IMR-90 (cell line): ENCODE data around the gene NUMA1. TPM values are rescaled to one million over a fixed set of nuclear protein-coding genes. Genes with fewer than 3 reads are reported as not detected.

Source experiments
- ATAC-seq: fragments of 200-7000 bp; cut with Tn5 transposase; 2 replicates; pipeline ENCODE4 v1.9.1; 2020; ENCODE audit warnings: low read depth, mild to moderate bottlenecking, moderate library complexity
- BruUV-seq: library from RNA; stranded (reverse); fragments of 400-500 nt; replicated peaks from 2 replicates; lab custom pipeline; 2021; lab: Mats Ljungman, UMichigan
- CTCF ChIA-PET: fragments of 300-600 bp; formaldehyde crosslinking; extraction: SDS; loops from one replicate; lab custom pipeline; 2021; ENCODE audit warnings: antibody characterized with exemption; lab: Yijun Ruan, JAX
- POLR2A ChIA-PET: fragments of 300-600 bp; sonication (Branson Sonifier 250); formaldehyde crosslinking; loops from one replicate; lab custom pipeline; 2022; ENCODE audit warnings: antibody characterized with exemption; ENCODE audit not compliant: unreplicated experiment; lab: Charles Lee
- DNase-seq: peaks from one replicate; pipeline ENCODE4 v3.0.0; 2013
- H2AFZ ChIP-seq: replicated peaks from 2 replicates; pipeline ENCODE3; 2013; ENCODE audit warnings: low read length, mild to moderate bottlenecking; ENCODE audit not compliant: poor library complexity
- H2AK5ac ChIP-seq: 2 replicates; pipeline ENCODE4 v1.6.1; 2013; ENCODE audit warnings: low read depth, low read length, inconsistent platforms
- H2AK9ac ChIP-seq: replicated peaks from 2 replicates; pipeline ENCODE3; 2013; ENCODE audit warnings: mild to moderate bottlenecking, low read depth, low read length, moderate library complexity; ENCODE audit not compliant: poor library complexity
- H2BK120ac ChIP-seq: 2 replicates; pipeline ENCODE4 v1.6.1; 2013; ENCODE audit warnings: low read depth, low read length, inconsistent platforms
- H2BK15ac ChIP-seq: 3 replicates; pipeline ENCODE4 v1.6.1; 2013; ENCODE audit warnings: low read depth, low read length, inconsistent platforms
- H2BK20ac ChIP-seq: 2 replicates; pipeline ENCODE4 v1.6.1; 2013; ENCODE audit warnings: low read depth, mild to moderate bottlenecking, inconsistent platforms, low read length, moderate library complexity
- H2BK5ac ChIP-seq: 2 replicates; pipeline ENCODE4 v1.6.1; 2013; ENCODE audit warnings: mild to moderate bottlenecking, low read depth, low read length, inconsistent platforms; ENCODE audit not compliant: poor library complexity, severe bottlenecking
- H3K14ac ChIP-seq: replicated peaks from 2 replicates; pipeline ENCODE4 v1.6.1; 2013; ENCODE audit warnings: low read depth, low read length, inconsistent platforms
- H3K18ac ChIP-seq: 2 replicates; pipeline ENCODE4 v1.6.1; 2013; ENCODE audit warnings: low read depth, low read length, control low read depth
- H3K23ac ChIP-seq: 2 replicates; pipeline ENCODE4 v1.6.1; 2013; ENCODE audit warnings: low read depth, low read length, inconsistent platforms
- H3K27ac ChIP-seq: 2 replicates; pipeline ENCODE4 v1.5.1; 2013; ENCODE audit warnings: mild to moderate bottlenecking, control low read depth, low read length; ENCODE audit not compliant: insufficient read depth
- H3K27me3 ChIP-seq: 2 replicates; pipeline ENCODE4 v1.6.1; 2013; ENCODE audit warnings: low read length; ENCODE audit not compliant: control insufficient read depth, insufficient read depth
- H3K36me3 ChIP-seq: 2 replicates; pipeline ENCODE4 v1.6.1; 2013; ENCODE audit warnings: low read length, mixed read lengths; ENCODE audit not compliant: control insufficient read depth, insufficient read depth
- H3K4ac ChIP-seq: 2 replicates; pipeline ENCODE4 v1.6.1; 2013; ENCODE audit warnings: low read depth, low read length, inconsistent platforms
- H3K4me1 ChIP-seq: 2 replicates; pipeline ENCODE4 v1.6.1; 2013; ENCODE audit warnings: low read length, mixed read lengths; ENCODE audit not compliant: control insufficient read depth, insufficient read depth
- H3K4me2 ChIP-seq: 2 replicates; pipeline ENCODE4 v1.6.1; 2013; ENCODE audit warnings: low read depth, mild to moderate bottlenecking, control low read depth, low read length, moderate library complexity
- H3K4me3 ChIP-seq: 2 replicates; pipeline ENCODE4 v1.5.1; 2013; ENCODE audit warnings: low read depth, mild to moderate bottlenecking, control low read depth, low read length, moderate library complexity; ENCODE audit not compliant: insufficient read depth
- H3K56ac ChIP-seq: 2 replicates; pipeline ENCODE4 v1.6.1; 2013; ENCODE audit warnings: low read length, inconsistent platforms; ENCODE audit not compliant: insufficient read depth; ENCODE audit errors: extremely low read depth
- H3K79me1 ChIP-seq, 2 experiments: 2 replicates each; pipeline ENCODE4 v1.6.1; 2013; ENCODE audit warnings: low read length in 2 of 2, inconsistent platforms in 1 of 2, low read depth in 1 of 2
- H3K9ac ChIP-seq: 2 replicates; pipeline ENCODE4 v1.6.1; 2013; ENCODE audit warnings: low read depth, low read length, control low read depth
- H3K9me1 ChIP-seq: 2 replicates; pipeline ENCODE4 v1.6.1; 2013; ENCODE audit warnings: low read length, inconsistent platforms; ENCODE audit not compliant: insufficient read depth
- H3K9me3 ChIP-seq: 2 replicates; pipeline ENCODE4 v1.6.1; 2013; ENCODE audit warnings: low read length; ENCODE audit not compliant: control insufficient read depth, insufficient read depth
- H4K20me1 ChIP-seq: 2 replicates; pipeline ENCODE4 v1.6.1; 2013; ENCODE audit warnings: low read length, inconsistent platforms; ENCODE audit not compliant: insufficient read depth
- H4K5ac ChIP-seq: 2 replicates; pipeline ENCODE4 v1.6.1; 2013; ENCODE audit warnings: mild to moderate bottlenecking, low read depth, low read length, control low read depth
- H4K8ac ChIP-seq, 2 experiments: 2 replicates each; pipeline ENCODE4 v1.6.1; 2013; ENCODE audit warnings: low read depth in 2 of 2, low read length in 2 of 2, control low read depth in 1 of 2, inconsistent platforms in 1 of 2
- H4K91ac ChIP-seq: 2 replicates; pipeline ENCODE4 v1.6.1; 2013; ENCODE audit warnings: low read depth, low read length, inconsistent platforms; ENCODE audit not compliant: insufficient read depth
- CHD1 ChIP-seq: IDR thresholded peaks from 2 replicates; pipeline ENCODE4 v1.6.1; 2012; ENCODE audit warnings: low read depth, low read length, improper control_type of control experiment
- CTCF ChIP-seq: conservative IDR thresholded peaks from 2 replicates; pipeline ENCODE4 v1.5.1; 2012; ENCODE audit warnings: mild to moderate bottlenecking, low read depth, low read length, improper control_type of control experiment
- FOS ChIP-seq: fragments of 150-350 bp; IDR thresholded peaks from 2 replicates; pipeline ENCODE4 v1.6.1; 2016; ENCODE audit warnings: low read depth, low read length
- MAFK ChIP-seq: IDR thresholded peaks from 2 replicates; pipeline ENCODE4 v1.6.1; 2012; ENCODE audit warnings: low read depth, low read length, improper control_type of control experiment
- MAZ ChIP-seq: IDR thresholded peaks from 2 replicates; pipeline ENCODE4 v1.6.1; 2012; ENCODE audit warnings: low read depth, mild to moderate bottlenecking, low read length, improper control_type of control experiment, moderate library complexity, borderline replicate concordance
- MXI1 ChIP-seq: IDR thresholded peaks from 2 replicates; pipeline ENCODE4 v1.6.1; 2012; ENCODE audit warnings: low read depth, mild to moderate bottlenecking, low read length, moderate library complexity, borderline replicate concordance
- RFX5 ChIP-seq: IDR thresholded peaks from 2 replicates; pipeline ENCODE4 v1.8.0; 2012; ENCODE audit warnings: low read depth, mild to moderate bottlenecking, low read length, moderate library complexity
- WGBS, 2 experiments: methylation state at CpG; one replicate each; pipeline versions ENCODE4 v1.1.5 to v1.1.7; 2013; ENCODE audit warnings: missing lambda C conversion rate in 2 of 2; ENCODE audit not compliant: insufficient read length in 1 of 2; ENCODE audit errors: extremely low coverage in 2 of 2; 5-methylcytosine and 5-hydroxymethylcytosine counted together
- dilution Hi-C: fragments of 300-500 bp; cut with HindIII; formaldehyde crosslinking; loops from one replicate; pipeline ENCODE4 v1.14.3; 2018; ENCODE audit warnings: low sequenced_read_pairs; ENCODE audit not compliant: unreplicated experiment
- in situ Hi-C: fragments of 300-500 bp; cut with MboI; formaldehyde crosslinking; loops from 3 replicates; pipeline ENCODE4 v1.14.3; 2019; ENCODE audit warnings: low sequenced_read_pairs, inconsistent platforms, mixed read lengths
- intact Hi-C: fragments of 100-400 bp; cut with micrococcal nuclease; formaldehyde crosslinking; loops from 2 replicates; pipeline ENCODE4 v1.10.0; 2022
- polyA plus RNA-seq, 3 experiments: library from polyadenylated mRNA; depleted of rRNA; stranded (reverse); fragments of >200 nt; gene quantifications; 2 replicates each; pipeline ENCODE4 v1.2.3, GENCODE V29; 2012; ENCODE audit warnings: low replicate concordance in 1 of 3
- total RNA-seq: library from RNA; depleted of rRNA; stranded (reverse); fragments of >200 nt; gene quantifications from 2 replicates; pipeline ENCODE4 v1.2.3, GENCODE V29; 2012

NUMA1 gene
- total and polyA plus RNA-seq, 2 of the 4 experiments (the other 2 are of a cell fraction) = 61.7 to 97.0 TPM

- Histone ChIP-seq H3K4me1 (peaks cover 9% of the 10 kb centered on the region), H3K4me2 (no peak overlapping the region), H3K79me1 (peaks cover 62 to 69% of the 10 kb centered on the region in 2 experiments), H3K27ac (no peak overlapping the region; the same call in 1 of the 2 replicates), H4K20me1 (peaks cover 24% of the 10 kb centered on the region), H2AFZ (no peak overlapping the region), H3K9me3 (no peaks in the 10 kb centered on the region), H3K36me3 (peaks cover 72% of the 10 kb centered on the region), H3K27me3 (no peaks in the 10 kb centered on the region), H2BK20ac (no peak overlapping the region), H3K14ac (no peak overlapping the region), H2AK5ac (0 out of 2 replicates have a peak overlapping the region, but pooled peaks have one; percentile 14), H3K9me1 (no peaks in the 10 kb centered on the region), H2BK120ac (no peak overlapping the region), H3K4ac (peak overlapping the region; percentile 28; the same call in 1 of the 2 replicates), H3K18ac (no peak overlapping the region), H2AK9ac (no peak overlapping the region), H4K8ac (no peak overlapping the region), H4K5ac (no peak overlapping the region), H3K56ac (no peak overlapping the region), H3K9ac (no peak overlapping the region), H3K4me3 (no peak overlapping the region), H2BK5ac (peak overlapping the region; percentile 28), H2BK15ac (no peak overlapping the region; the same call in 2 of the 3 replicates), H4K91ac (no peak overlapping the region), H3K23ac (0 out of 2 replicates have a peak overlapping the region, but pooled peaks have one; percentile 54)
- WGBS, 2 experiments = no CpG with 5 or more reads among the region's 5 CpGs
- ATAC-seq (no peak), DNase-seq (no peak)
- TF ChIP-seq MAZ (no peak), RFX5 (no peak), MXI1 (no peak), FOS (no peak), CTCF (no peak), CHD1 (no peak), MAFK (peak; percentile 69)
- POLR2A ChIA-PET = no interaction called here
- in situ Hi-C loops (loop anchor here (5.0 to 10.0 kb wide), 3 partner anchors 71 to 408 kb away; partner anchors contain the start of gene CLPB), intact Hi-C loops (no loop called here), dilution Hi-C loops (no loop called here)
- no TSS peak for BruUV-seq
- CTCF ChIA-PET = interaction anchor here (0.5 to 2.7 kb wide), 16 partner anchors 9 to 406 kb away, joined by 3 to 37 read pairs (median 6); partner anchors contain the start of gene ANAPC15
Observed at GRCh38 chr11:72024069-72024754, 56.1 kb downstream of the NUMA1 start.
